GM23248 (cell line): Measurements from ENCODE around the gene TAS2R50.

Source experiments
- EZH2 ChIP-seq: fragments of 200-600 bp; sonication (generic); IDR thresholded peaks from 2 replicates; pipeline ENCODE4 v1.6.1; 2018; ENCODE audit warnings: antibody characterized with exemption, mild to moderate bottlenecking; ENCODE audit not compliant: insufficient read depth, poor library complexity, severe bottlenecking
- EZH2phosphoT487 ChIP-seq: fragments of 200-600 bp; sonication (generic); IDR thresholded peaks from 2 replicates; pipeline ENCODE4 v1.6.1; 2018; ENCODE audit warnings: antibody characterized with exemption, moderate library complexity, mild to moderate bottlenecking, low read depth; ENCODE audit not compliant: insufficient read depth

DNA sequence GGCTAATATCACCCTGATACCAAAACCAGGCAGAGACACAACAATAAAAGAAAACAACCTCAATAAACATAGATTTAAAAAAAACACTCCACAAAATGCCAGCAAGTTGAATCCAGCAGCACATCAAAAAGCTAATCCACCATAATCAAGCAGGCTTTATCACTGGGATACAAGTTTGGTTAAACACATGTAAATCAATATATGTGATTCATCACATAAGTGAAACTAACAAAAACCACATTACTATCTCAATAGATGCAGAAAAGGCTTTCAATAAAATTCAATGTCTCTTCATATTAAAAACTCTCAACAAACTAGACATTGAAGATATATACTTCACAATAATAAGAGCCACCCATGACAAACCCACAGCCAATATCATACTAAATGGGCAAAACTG is 30.6 kb downstream of the TAS2R50 start:
- no peak for TF ChIP-seq EZH2phosphoT487
- TF ChIP-seq EZH2: no peak
